Heart left ventricle (tissue), 16 donors: ENCODE data around the gene TUBD1. TPM values are rescaled to one million over a fixed set of nuclear protein-coding genes. Genes with fewer than 3 reads are reported as not detected.

Experiments used
- ATAC-seq, 4 donors: fragments of 200-7000 bp; cut with Tn5 transposase; one replicate each; pipeline ENCODE4 v1.9.1; 2020 to 2022; ENCODE audit warnings: moderate library complexity in 4 of 4, mild to moderate bottlenecking in 3 of 4, moderate number of reproducible peaks in 1 of 4
- DNase-seq, 5 donors: peaks; one replicate each; pipeline ENCODE4 v3.0.0-alpha.2; 2020
- H3K27ac ChIP-seq, 12 donors: fragments of 200-600 bp; sonication (generic) in 4 of 12; one replicate each; pipeline versions ENCODE4 v1.5.0 to v1.8.0; 2016 to 2022; ENCODE audit warnings: mild to moderate bottlenecking in 2 of 12
- H3K27me3 ChIP-seq, 9 donors: fragments of 200-600 bp; sonication (generic) in 2 of 9; one replicate each; pipeline versions ENCODE4 v1.5.1 to v1.8.0; 2016 to 2022; ENCODE audit warnings: mild to moderate bottlenecking in 3 of 9
- H3K36me3 ChIP-seq, 9 donors: fragments of 200-600 bp; sonication (generic) in 2 of 9; one replicate each; pipeline versions ENCODE4 v1.5.0 to v1.8.0; 2018 to 2022; ENCODE audit warnings: mild to moderate bottlenecking in 2 of 9
- H3K4me1 ChIP-seq, 12 donors: fragments of 200-600 bp; sonication (generic) in 4 of 12; one replicate each; pipeline versions ENCODE4 v1.5.0 to v1.8.0; 2016 to 2022; ENCODE audit warnings: mild to moderate bottlenecking in 3 of 12
- H3K4me3 ChIP-seq, 12 donors: fragments of 200-600 bp; sonication (generic) in 4 of 12; one replicate each; pipeline versions ENCODE4 v1.5.0 to v1.8.0; 2017 to 2022; ENCODE audit warnings: mild to moderate bottlenecking in 9 of 12, moderate library complexity in 4 of 12
- H3K9me3 ChIP-seq, 12 donors: fragments of 200-600 bp; sonication (generic) in 4 of 12; one replicate each; pipeline versions ENCODE4 v1.5.0 to v1.8.0; 2016 to 2022; ENCODE audit warnings: mild to moderate bottlenecking in 1 of 12
- POLR2A ChIP-seq, 2 donors: fragments of 450-650 bp; IDR thresholded peaks; one replicate each; pipeline ENCODE4 v1.6.1; 2017; ENCODE audit warnings: antibody characterized with exemption in 2 of 2, mild to moderate bottlenecking in 2 of 2, moderate library complexity in 2 of 2
- WGBS, 4 donors: extraction: QIAGEN DNeasy Blood & Tissue Kit in 2 of 4; methylation state at CpG; one replicate each; pipeline versions ENCODE4 v1.1.5 to v1.1.7; 2013 to 2018; 5-methylcytosine and 5-hydroxymethylcytosine counted together
- intact Hi-C, 10 donors: fragments of 100-400 bp; cut with DNase I; formaldehyde crosslinking; loops; one replicate each; pipeline versions ENCODE4 v1.11.1 to v1.14.2; 2022
- polyA plus RNA-seq, 2 donors: library from polyadenylated mRNA; stranded (reverse); fragments of 200-250 nt; gene quantifications; one replicate each; pipeline ENCODE4 v1.2.3, GENCODE V29; 2013
- total RNA-seq, 9 donors: library from RNA; depleted of rRNA in 2 of 9; stranded (reverse); fragments of >200 nt in 2 of 9; fragmentation: NEBNext Ultra II Directional in 3 of 9; extraction: Animal tissue kit (Norgen Biotek cat#: 25700) in 3 of 9; gene quantifications; one replicate each; pipeline versions ENCODE4 v1.1.0 to v1.2.4, GENCODE V29; 2016 to 2023
- TF ChIP-seq, protein P1 (sequence below), 12 donors: fragments of 200-600 bp; sonication (generic) in 4 of 12; IDR thresholded peaks; one replicate each; pipeline versions ENCODE4 v1.5.0 to v1.8.0; 2018 to 2022; ENCODE audit warnings: antibody characterized with exemption in 12 of 12, mild to moderate bottlenecking in 5 of 12
- donor health status: ischemic (EF 13 %, LVEDD 7.1; RV severe dilation, severe dysfunction).
- donor health status: healthy with polysubstance abuse.
- donor health status: DM: no; HTN: yes; CAD: no.
- donor health status: DM: no; HTN: no; CAD: no.
- donor health status: ischemic (EF 25% LVEDD 6.9; RV normal size, moderate dysfunction).
- donor health status: ischemic (EF 25% LVEDD 5.7; RV mildly dilated, moderate dysfunction).
- donor health status: healthy.
- donor health status: DM: yes; HTN: yes; CAD: no.
- donor health status: ischemic (EF 35%, LVEDD 5.7; RV mildly dilated, moderate dysfunction).
- donor health status: nonischemic (EF 11% LVEDD 7.7; RV severe dilation, severe dysfunction).
- donor health status: DM: yes; HTN: yes; CAD: no.
- donor health status: PGD.
- donor health status: ischemic (EF 29% LVEDD 5.4; RV normal size, mild dysfunction).
- donor health status: nonischemic (EF 23%, LVEDD 6.1; RV moderate dilation, normal function).

Gene TUBD1
- total and polyA plus RNA-seq, 11 donors, result 3.7 to 8.5 (median 6.2) TPM

DNA sequence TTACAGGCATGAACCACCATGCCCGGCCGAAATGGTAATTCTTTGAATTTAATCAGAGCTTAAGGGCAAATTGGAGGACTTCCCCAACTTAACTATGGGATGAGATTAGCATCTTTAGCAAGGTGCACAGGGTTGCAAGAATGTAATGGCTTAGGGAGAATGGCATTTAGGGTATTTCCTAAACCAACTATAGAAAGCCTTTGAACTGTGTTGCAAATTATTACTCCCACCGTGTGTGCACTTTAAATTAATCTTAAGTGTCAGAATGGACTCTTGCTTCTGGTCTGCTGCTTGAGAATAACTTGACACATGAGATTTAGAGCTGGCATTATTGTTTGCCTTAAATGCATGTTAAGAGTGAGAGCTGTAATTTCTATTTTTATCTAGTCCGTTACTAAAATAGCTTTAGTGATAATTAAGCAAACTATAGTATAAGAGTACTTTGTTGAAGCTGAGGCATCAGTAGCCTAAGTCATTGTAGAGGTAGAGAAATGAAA lies 59.8 kb downstream of the TUBD1 start:
- DNase-seq, result peak in 1 of 5 donors; percentile 4
- intact Hi-C loops, result loop anchor here in 1 of 10 donors (10.0 kb wide), 1 partner anchor 48 kb away; no protein-coding TSS in a partner anchor
- ATAC-seq, result no peak
- Histone ChIP-seq H3K4me1 (peaks cover 5 to 71% (median 23%) of the 10 kb centered on the region in 12 donors), H3K27me3 (no peaks in the 10 kb centered on the region), H3K4me3 (no peak overlapping the region), H3K36me3 (no peaks in the 10 kb centered on the region), H3K9me3 (no peaks in the 10 kb centered on the region), H3K27ac (peak overlapping the region in 9 of 12 donors; percentile 3 to 71 (median 47))
- TF ChIP-seq, protein P1, sequence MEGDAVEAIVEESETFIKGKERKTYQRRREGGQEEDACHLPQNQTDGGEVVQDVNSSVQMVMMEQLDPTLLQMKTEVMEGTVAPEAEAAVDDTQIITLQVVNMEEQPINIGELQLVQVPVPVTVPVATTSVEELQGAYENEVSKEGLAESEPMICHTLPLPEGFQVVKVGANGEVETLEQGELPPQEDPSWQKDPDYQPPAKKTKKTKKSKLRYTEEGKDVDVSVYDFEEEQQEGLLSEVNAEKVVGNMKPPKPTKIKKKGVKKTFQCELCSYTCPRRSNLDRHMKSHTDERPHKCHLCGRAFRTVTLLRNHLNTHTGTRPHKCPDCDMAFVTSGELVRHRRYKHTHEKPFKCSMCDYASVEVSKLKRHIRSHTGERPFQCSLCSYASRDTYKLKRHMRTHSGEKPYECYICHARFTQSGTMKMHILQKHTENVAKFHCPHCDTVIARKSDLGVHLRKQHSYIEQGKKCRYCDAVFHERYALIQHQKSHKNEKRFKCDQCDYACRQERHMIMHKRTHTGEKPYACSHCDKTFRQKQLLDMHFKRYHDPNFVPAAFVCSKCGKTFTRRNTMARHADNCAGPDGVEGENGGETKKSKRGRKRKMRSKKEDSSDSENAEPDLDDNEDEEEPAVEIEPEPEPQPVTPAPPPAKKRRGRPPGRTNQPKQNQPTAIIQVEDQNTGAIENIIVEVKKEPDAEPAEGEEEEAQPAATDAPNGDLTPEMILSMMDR (IDR thresholded peaks at IDR 0.05), result no peak
- TF ChIP-seq POLR2A (IDR thresholded peaks at IDR 0.05), result no peak
- WGBS, 4 donors, result 41 to 56% (median 49%) methylated on average over 4 of the region's 4 CpGs

DNA sequence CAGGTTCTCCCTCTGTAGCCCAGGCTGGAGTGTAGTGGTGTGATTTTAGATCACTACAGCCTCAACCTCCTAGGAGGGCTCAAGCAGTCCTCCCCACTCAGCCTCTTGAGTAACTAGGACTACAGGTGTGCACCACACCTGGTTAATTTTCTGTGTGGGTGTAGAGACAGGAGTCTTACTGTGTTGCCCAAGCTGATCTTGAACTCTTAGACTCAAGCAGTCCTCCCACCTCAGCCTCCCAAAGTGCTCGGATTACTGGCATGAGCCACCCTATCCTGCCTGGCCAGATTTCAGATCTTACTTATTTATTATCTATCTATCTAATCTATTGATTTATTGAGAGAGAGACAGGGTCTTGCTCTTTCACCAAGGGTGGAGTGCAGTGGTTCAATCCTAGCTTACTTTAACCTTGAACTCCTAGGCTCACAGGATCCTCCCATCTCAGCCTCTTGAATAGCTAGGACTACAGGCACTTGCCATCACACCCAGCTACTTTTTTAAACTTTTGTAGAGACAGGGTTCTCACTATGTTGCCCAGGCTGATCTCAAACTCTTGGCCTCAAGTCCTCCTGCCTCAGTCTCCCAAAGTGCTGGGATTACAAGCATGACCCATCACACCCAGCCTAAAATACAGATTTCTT lies 61.8 kb downstream of the TUBD1 start:
- intact Hi-C loops, result loop anchor here in 1 of 10 donors (10.0 kb wide), 1 partner anchor 46 kb away; no protein-coding TSS in a partner anchor
- H3K36me3 ChIP-seq, result no peaks in the 10 kb centered on the region
- 89 to 96% (median 95%) methylated on average over 1 of the region's 1 CpG for WGBS, 4 donors
- ATAC-seq (no peak), DNase-seq (peak in 1 of 5 donors; percentile 10)
- peaks cover 5 to 76% (median 15%) of the 10 kb centered on the region in 12 donors for H3K4me1 ChIP-seq
- peak overlapping the region in 6 of 12 donors; percentile 19 to 91 (median 61) for H3K27ac ChIP-seq
- TF ChIP-seq, protein P1 (IDR thresholded peaks at IDR 0.05), result no peak
- TF ChIP-seq POLR2A (IDR thresholded peaks at IDR 0.05), result no peak
- H3K27me3 ChIP-seq, result no peaks in the 10 kb centered on the region
- H3K9me3 ChIP-seq, result no peaks in the 10 kb centered on the region
- no peak overlapping the region for H3K4me3 ChIP-seq

DNA sequence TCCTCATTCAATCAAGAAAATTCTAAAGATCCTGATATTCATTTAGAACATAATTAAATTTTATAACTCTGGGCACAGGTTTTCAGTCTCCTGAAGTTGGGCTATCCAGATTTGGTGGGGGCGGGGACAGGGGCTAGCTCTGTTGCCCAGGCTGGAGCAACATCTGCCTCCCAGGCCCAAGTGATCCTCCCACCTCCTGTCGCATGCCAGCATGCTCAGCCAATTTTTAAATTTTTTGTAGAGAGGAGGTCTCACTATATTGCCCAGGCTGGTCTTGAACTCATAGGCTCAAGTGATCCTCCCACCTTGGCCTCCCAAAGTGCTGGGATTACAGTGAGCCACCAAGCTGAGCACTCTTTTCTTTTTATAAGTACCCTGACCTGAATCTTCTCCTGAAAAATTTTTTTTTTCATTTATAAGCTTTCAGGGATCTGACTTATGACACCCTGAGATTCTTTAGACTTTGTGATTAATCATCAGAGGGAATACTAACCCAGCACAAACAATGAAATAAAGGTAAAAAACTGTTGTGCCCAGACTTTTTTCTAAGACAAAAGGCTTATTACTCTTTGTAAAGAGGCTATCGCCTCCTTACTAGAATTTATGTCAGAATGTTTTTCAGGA lies 62.6 kb downstream of the TUBD1 start:
- Histone ChIP-seq H3K36me3 (no peaks in the 10 kb centered on the region), H3K27me3 (no peaks in the 10 kb centered on the region), H3K9me3 (no peaks in the 10 kb centered on the region), H3K4me1 (peaks cover 5 to 81% (median 15%) of the 10 kb centered on the region in 12 donors), H3K27ac (peak overlapping the region in 10 of 12 donors; percentile 47 to 91 (median 74)), H3K4me3 (peak overlapping the region in 1 of 12 donors; percentile 38)
- DNase-seq, result peak in 1 of 5 donors; percentile 47
- TF ChIP-seq, protein P1 (IDR thresholded peaks at IDR 0.05), result no peak
- no peak for TF ChIP-seq POLR2A (IDR thresholded peaks at IDR 0.05)
- ATAC-seq, result peak in 1 of 4 donors; percentile 38
- 72 to 86% (median 83%) methylated on average over 3 of the region's 3 CpGs for whole genome bisulfite sequencing, 4 donors
- intact Hi-C loops, result loop anchor here in 1 of 10 donors (10.0 kb wide), 1 partner anchor 45 kb away; no protein-coding TSS in a partner anchor
